Forelimb muscle (tissue), 1 donor: ENCODE data around the gene ALG1. TPM values are rescaled to one million over a fixed set of nuclear protein-coding genes. Genes with fewer than 3 reads are reported as not detected.

Source experiments
- DNase-seq: peaks from one replicate; pipeline ENCODE4 v3.0.0-alpha.2; 2013; ENCODE audit warnings: low read depth
- polyA plus RNA-seq: library from polyadenylated mRNA; unstranded; fragments of 120-200 nt; gene quantifications from one replicate; pipeline ENCODE4 v1.2.1, GENCODE V29; 2013; ENCODE audit not compliant: insufficient read length

ALG1 gene
- polyA plus RNA-seq, 1 donor: 10.2 TPM

DNA sequence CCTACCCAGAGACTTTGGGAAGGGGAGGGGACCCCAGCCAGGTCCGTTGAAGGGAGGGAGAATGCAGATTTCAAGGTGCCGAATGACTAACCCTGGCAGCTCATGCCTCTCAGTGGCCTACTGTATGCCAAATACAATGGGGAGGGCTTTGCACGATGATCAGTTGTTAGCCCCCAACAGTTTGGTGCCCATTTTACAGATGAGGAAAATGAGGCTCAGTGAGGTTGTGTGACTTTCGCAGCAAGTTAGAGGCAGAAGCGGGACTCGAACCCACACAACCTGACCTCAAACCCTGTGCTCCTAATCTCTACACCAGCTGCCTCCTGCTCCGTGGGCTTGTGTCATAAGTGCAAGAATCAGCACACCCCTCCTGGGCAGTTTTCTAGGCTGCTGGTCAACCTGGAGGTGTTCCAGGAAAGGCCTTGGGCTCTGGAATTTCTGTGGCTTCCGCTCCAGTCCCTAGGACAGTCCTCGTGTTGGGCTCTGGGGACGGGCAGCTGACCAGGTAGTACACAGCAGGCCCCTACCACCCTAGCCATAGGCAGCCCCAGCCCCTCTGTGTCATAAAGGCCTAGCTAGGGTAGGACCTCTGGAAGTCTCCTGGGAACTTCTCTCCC is 26.0 kb upstream of the ALG1 start:
- DNase-seq: no peak

DNA sequence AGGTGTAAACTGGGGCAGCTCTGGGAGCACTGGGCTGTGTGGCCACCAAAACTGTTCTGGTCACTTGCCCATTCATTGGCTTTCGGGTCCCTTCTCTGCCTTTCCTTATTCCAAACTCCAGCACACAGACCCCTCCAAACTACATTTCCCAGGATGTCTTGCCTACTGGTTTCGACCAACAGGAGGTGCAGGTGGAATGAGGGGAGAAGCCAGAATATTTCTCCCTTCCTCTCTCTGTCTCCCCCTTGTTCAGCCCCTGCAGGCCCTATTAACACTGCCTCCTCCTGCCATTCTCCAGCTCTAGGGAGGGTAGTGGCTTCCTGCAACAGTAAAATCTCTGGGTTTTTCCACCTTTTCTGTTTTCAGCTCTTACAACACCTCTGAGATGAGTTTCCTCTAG is 24.7 kb upstream of the ALG1 start:
- no peak for DNase-seq

DNA sequence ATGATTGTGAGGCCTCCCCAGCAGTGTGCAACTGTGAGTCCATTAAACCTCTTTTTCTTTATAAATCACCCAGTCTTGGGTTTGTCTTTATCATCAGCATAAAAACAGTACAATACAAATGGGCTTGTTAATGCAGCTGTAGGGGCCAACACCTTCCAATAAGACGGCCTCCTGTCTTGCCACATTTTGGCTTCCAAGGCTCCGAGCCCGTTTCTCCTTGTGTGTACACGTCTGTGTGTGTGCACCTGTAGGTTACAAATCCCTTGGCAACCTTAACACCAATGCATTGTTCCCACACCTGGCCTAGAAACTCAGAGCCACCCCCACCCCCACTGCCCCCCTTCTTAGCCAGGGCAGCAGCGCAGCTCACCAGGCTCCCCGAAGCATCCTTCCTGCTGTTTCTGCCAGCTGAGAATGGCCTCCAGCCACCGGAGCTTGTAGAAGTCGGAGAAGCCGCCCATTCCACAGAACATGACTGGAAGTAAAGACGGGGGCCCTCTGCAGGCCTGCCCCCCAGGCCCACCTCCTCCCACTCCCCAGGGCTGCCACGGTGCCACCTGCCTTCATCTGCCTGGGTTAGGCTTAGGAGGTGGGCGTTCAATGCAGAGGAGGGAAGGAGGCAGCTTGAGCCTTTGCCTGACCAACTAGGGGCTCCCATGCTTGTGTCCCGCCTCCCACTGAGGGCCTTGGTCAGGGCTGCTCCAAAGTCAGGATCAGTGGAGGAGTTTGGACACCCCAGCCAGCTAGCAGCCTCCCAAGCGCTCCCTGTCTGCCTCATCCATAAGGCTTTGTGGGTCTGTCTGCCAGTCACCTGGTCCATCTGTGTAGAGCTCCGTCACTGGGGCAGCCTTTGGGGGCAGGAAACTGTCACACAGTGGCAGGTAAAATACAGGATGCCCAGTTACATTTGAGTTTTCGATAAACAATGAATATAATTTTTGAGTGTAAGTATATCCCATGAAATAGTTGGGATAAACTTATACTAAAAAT is 16.5 kb upstream of the ALG1 start:
- DNase-seq: no peak

- no peak for DNase-seq
These were observed 15.3 kb upstream of the ALG1 start for GRCh38 chr16:5056352-5056751.

GRCh38 chr16:5058476-5058875 is 13.2 kb upstream of the ALG1 start:
- DNase-seq: no peak

GRCh38 chr16:5059386-5060072 is 12.1 kb upstream of the ALG1 start:
- no peak for DNase-seq

GRCh38 chr16:5060073-5060641 is 11.5 kb upstream of the ALG1 start:
- DNase-seq: no peak

- no peak for DNase-seq
These were observed 9.6 kb upstream of the ALG1 start for GRCh38 chr16:5062051-5062450.

DNA sequence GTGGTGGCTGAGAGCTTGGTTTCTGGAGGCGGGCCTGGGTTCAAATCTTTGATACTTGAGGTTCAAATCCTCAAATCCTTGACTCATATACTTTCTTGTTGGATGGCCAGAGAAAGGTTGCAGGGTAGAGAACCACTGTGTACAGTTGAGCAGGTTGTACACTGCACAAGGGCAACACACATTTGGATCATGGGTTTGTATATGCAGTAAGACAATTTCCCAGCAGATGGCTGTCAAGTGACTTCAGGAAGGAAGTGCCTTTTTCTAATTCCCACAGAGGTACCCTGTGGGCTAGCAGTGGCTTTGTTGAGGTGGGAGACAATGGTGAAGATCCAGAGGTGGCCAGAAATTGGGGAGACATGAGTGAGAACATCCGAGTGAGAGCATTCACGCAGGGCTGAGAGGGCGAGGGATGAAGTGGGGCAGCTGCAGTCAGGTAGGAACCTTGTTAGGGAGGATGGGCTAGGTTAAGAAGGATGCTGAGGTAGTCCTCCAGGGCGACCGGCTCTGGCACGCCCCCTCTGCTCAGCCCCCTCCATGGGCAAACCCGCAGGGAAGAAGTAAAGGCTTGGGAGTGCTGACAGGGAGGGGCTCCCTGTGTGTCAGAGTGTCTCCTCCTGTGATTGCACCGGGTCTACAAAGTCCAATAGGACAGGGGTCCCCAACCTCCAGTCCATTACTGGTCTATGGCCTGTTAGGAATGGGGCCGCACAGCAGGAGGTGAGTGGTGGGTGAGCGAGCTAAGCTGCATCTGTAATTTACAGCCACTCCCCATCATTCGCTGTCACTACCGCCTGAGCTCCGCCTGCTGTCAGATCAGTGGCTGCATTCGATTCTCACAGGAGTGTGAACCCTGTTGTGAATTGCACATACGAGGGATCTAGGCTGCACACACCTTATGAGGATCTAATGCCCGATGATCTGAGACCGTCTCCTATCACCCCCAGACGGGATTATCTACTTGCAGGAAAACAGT is 8.6 kb upstream of the ALG1 start:
- no peak for DNase-seq

GRCh38 chr16:5064915-5065314 is 6.7 kb upstream of the ALG1 start:
- no peak for DNase-seq

GRCh38 chr16:5065326-5065725 is 6.3 kb upstream of the ALG1 start:
- DNase-seq: no peak

DNA sequence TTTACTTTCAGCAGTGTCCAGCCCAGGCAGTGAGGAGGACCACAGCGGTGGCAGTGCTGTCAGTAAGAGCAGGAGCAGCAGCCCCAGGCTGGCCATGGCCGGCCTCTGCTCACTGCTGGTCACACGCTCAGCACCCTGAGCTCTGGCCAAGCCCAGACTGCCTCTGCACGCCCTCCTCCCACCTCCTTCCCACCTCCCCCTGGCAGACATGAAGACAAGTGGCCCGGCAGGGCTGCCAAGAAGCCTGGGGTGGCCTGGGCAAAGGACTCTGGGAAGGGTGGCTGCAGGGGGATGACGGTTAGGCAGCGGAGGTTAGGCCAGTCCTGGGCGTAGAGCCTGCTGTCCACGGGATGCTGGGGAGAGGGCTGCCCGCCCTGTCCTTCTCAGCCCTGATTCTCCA is 5.8 kb upstream of the ALG1 start, which contains the start of gene C16orf89:
Gene C16orf89, minus strand, starts transcription at position 144 of the 400 bp plus-strand sequence. Its CDS starts 48 bp downstream, at position 96.
- no peak for DNase-seq

GRCh38 chr16:5066511-5066910 is 5.1 kb upstream of the ALG1 start:
- no peak for DNase-seq

DNA sequence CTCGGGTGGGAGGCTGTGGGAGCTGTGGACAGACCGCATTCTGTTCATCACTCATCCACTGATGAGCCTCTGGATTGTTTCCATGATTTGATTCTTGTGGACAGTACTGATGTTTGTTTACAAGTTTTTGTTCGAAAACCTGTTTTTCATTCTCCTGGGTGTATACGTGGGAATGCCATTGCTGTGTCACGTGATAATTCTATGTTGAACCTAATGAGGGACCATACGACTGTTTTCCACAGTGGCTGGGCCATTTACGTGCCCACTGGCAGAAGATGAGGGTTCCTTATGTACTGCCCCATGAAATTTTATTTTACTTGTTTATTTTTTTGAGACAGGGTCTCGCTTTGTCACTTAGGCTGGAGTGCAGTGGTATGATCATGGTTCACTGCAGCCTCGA is 2.6 kb upstream of the ALG1 start:
- no peak for DNase-seq

DNA sequence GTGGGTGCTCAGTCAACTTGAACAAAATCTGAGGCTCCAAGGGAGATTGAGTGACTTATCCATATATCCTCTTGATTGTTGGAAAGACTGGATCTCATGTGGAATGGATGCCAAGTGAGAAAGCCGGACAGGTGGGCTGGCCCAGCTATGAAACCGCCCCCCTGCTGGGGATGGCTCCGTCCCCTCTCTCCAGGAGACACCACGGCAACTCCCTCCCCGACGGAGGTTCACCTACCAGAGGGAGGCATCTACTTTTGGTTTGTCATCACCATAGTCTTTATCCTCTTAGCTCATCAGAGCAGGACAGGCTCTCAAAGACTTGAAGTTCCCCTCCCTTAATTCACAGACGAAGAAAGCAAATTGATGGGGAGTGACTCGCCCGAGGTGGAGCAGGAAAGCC is 1.8 kb upstream of the ALG1 start:
- DNase-seq: no peak

DNA sequence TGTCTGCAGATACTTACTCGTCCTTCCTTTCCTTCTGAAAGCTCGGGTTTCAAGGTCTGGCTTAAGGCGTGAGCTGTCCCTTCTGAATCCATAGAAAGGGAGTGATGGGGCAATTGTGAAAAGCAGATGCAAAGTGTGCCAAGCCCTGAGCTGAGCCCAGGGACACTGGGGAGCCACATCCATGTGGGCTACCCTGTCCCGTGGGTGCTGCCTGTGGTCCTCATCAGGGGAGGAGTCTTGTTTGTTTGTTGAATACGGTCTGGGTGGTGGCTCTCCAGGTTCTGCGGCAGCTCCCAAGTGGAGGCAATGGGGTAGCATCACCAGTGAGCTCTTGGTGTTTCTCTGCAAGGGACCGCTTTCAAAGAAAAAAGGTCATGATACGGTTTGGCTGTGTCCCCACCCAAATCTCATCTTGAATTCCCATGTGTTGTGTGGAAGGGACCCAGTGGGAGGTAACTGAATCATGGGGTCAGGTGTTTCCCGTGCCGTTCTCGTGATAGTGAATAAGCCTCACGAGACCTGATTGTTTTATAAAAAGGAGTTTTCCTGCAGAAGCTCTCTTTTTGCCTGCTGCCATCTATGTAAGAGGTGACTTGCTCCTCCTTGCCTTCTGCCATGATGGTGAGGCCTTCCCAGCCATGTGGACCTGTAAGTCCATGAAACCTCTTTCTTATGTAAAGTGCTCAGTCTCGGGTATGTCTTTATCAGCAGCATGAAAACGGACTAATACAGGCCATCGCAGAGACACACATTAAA is 1.0 kb upstream of the ALG1 start:
- no peak for DNase-seq

DNA sequence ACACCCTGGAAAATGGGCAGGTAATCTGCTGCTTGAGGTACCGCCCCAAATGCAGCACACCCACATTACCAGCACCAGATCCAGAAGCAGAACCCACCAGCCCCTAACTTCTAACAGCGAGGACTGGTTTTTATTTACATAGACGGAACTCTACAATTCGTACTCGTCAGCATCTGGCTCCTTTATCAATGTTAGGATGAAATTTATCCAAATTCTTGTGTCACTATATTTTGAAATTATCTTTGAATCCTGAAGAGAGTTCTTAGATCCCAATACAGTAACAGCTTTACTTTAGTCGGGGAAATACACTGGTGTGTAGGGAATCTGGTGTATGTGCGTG is 332 bp upstream of the ALG1 start:
- no peak for DNase-seq

GRCh38 chr16:5072334-5073278 is 963 bp downstream of the ALG1 start:
- DNase-seq: no peak

- no peak for DNase-seq
These were observed 1.6 kb downstream of the ALG1 start for GRCh38 chr16:5073279-5073629.
